Measurements from ENCODE around the gene CNGA2.

- TF ChIP-seq NFRKB (IDR thresholded peaks at IDR 0.05) (no peak), BHLHE40 (IDR thresholded peaks at IDR 0.05; ENCODE audit: borderline replicate concordance) (no peak), FOXA1 (IDR thresholded peaks at IDR 0.05) (no peak), SP1 (IDR thresholded peaks at IDR 0.05) (no peak), ELF4 (IDR thresholded peaks at IDR 0.05) (no peak), SUZ12 (IDR thresholded peaks at IDR 0.05) (no peak), FOXK2 (IDR thresholded peaks at IDR 0.05) (no peak), TARDBP (IDR thresholded peaks at IDR 0.05) (no peak), ZNF384 (IDR thresholded peaks at IDR 0.05) (no peak), L3MBTL2 (conservative IDR thresholded peaks at IDR 0.05) (no peak), LEF1 (IDR thresholded peaks at IDR 0.05; ENCODE audit: borderline replicate concordance) (no peak), PKNOX1 (IDR thresholded peaks at IDR 0.05) (no peak)
These were observed 19.5 kb downstream of the CNGA2 start for GRCh38 chrX:151754047-151754429.

Measured in HEK293T (cell line).